SU-DHL-6 (cell line): Measurements from ENCODE around the gene DMRTA1.

Experiments
- H2AFZ ChIP-seq: fragments of 200-600 bp; sonication (generic); 2 replicates; pipeline ENCODE4 v1.6.1; 2014; ENCODE audit warnings: low read depth, mild to moderate bottlenecking, moderate library complexity, mixed read lengths, antibody characterized with exemption, low read length; ENCODE audit not compliant: severe bottlenecking
- H3F3A ChIP-seq: fragments of 200-600 bp; shearing (Covaris generic); 2 replicates; pipeline ENCODE4 v1.6.0; 2016; ENCODE audit warnings: antibody characterized with exemption, mild to moderate bottlenecking; ENCODE audit not compliant: insufficient read depth
- H3K27ac ChIP-seq: fragments of 200-600 bp; sonication (generic); 2 replicates; pipeline ENCODE4 v1.5.1; 2016; ENCODE audit warnings: low read depth, mild to moderate bottlenecking, low read length, moderate library complexity, mixed read lengths
- H3K27me3 ChIP-seq: fragments of 200-600 bp; sonication (generic), shearing (Covaris generic); 2 replicates; pipeline ENCODE4 v1.6.0; 2014; ENCODE audit warnings: mild to moderate bottlenecking, low read length
- H3K36me3 ChIP-seq: fragments of 200-600 bp; sonication (generic); 2 replicates; pipeline ENCODE4 v1.6.1; 2014; ENCODE audit warnings: mild to moderate bottlenecking, low read length, mixed read lengths
- H3K4me2 ChIP-seq: fragments of 300-600, 200-600 bp; shearing (Covaris generic), sonication (generic); 2 replicates; pipeline ENCODE4 v1.6.0; 2014; ENCODE audit warnings: low read length, low read depth, mild to moderate bottlenecking; ENCODE audit not compliant: poor library complexity, severe bottlenecking
- H3K4me3 ChIP-seq: fragments of 200-600 bp; sonication (generic); 2 replicates; pipeline ENCODE4 v1.5.1; 2014; ENCODE audit warnings: antibody characterized with exemption, low read length, mild to moderate bottlenecking, mixed read lengths; ENCODE audit not compliant: insufficient read depth, poor library complexity, severe bottlenecking
- H3K79me2 ChIP-seq: fragments of 200-600 bp; sonication (generic); 2 replicates; pipeline ENCODE4 v1.6.1; 2014; ENCODE audit warnings: mild to moderate bottlenecking, low read length, moderate library complexity; ENCODE audit not compliant: insufficient read depth
- H3K9ac ChIP-seq: fragments of 200-600 bp; sonication (generic); 2 replicates; pipeline ENCODE4 v1.7.0; 2014; ENCODE audit warnings: mild to moderate bottlenecking, low read length
- H3K9me2 ChIP-seq: fragments of 200-600 bp; sonication (generic); replicated peaks from 2 replicates; pipeline ENCODE4 v1.6.1; 2014; ENCODE audit warnings: low read length; ENCODE audit not compliant: insufficient read depth
- H3K9me3 ChIP-seq: fragments of 200-600 bp; sonication (generic); 2 replicates; pipeline ENCODE4 v1.6.1; 2014; ENCODE audit warnings: low read length, mixed read lengths; ENCODE audit not compliant: insufficient read depth
- H4K20me1 ChIP-seq: fragments of 200-600 bp; sonication (generic); 2 replicates; pipeline ENCODE4 v1.6.1; 2014; ENCODE audit warnings: low read depth, mild to moderate bottlenecking, antibody characterized with exemption, low read length, moderate library complexity, mixed read lengths
- EZH2phosphoT487 ChIP-seq: fragments of 200-600 bp; sonication (generic), shearing (Covaris generic); conservative IDR thresholded peaks from 2 replicates; pipeline ENCODE4 v1.6.1; 2018; ENCODE audit warnings: mild to moderate bottlenecking, antibody characterized with exemption, low read length, moderate library complexity, mixed read lengths
- TF ChIP-seq, protein P1 (sequence below): fragments of 200-600 bp; sonication (generic); IDR thresholded peaks from one replicate; pipeline ENCODE4 v1.5.1; 2017; ENCODE audit warnings: antibody characterized with exemption, mild to moderate bottlenecking, low read length, moderate library complexity; ENCODE audit not compliant: insufficient read depth, poor library complexity, severe bottlenecking

Gene DMRTA1, protein sequence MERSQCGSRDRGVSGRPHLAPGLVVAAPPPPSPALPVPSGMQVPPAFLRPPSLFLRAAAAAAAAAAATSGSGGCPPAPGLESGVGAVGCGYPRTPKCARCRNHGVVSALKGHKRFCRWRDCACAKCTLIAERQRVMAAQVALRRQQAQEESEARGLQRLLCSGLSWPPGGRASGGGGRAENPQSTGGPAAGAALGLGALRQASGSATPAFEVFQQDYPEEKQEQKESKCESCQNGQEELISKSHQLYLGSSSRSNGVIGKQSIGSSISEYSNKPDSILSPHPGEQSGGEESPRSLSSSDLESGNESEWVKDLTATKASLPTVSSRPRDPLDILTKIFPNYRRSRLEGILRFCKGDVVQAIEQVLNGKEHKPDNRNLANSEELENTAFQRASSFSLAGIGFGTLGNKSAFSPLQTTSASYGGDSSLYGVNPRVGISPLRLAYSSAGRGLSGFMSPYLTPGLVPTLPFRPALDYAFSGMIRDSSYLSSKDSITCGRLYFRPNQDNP

DNA sequence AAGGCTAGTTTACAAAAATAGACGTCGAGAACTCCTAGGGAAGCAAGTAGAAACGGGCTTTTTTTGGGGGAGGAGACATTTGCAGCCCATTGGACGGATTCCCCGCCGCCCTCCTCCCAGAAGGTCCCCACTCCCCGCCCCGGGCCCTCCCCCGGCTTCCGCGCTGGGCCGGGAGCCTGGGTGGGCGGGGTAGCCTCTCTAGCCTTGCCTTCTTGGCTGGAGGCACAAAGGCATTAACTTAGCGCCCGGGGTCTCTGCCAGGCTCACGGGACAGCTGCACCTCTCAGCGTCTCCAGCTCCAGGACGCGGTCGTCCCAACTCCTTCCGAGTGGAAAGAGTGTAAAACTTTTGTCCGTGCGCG lies at the start of gene DMRTA1:
Gene DMRTA1 (plus strand): TSS at position 236 of the 361 bp plus-strand sequence. CDS start 242 bp downstream, outside the sequence.
- Histone ChIP-seq H3K9me2 (no peaks in the 10 kb centered on the region), H3K79me2 (no peaks in the 10 kb centered on the region), H3K27ac (no peak within 1 kb of the TSS), H2AFZ (no peak within 1 kb of the TSS), H3K27me3 (no peaks in the 10 kb centered on the region; the same call in 1 of the 2 replicates), H3K9me3 (no peaks in the 10 kb centered on the region), H4K20me1 (no peaks in the 10 kb centered on the region), H3K36me3 (no peaks in the 10 kb centered on the region), H3K4me2 (no peak within 1 kb of the TSS), H3K4me3 (no peak within 1 kb of the TSS), H3K9ac (no peak within 1 kb of the TSS), H3F3A (no peaks in the 10 kb centered on the region)
- no peak for TF ChIP-seq EZH2phosphoT487
- TF ChIP-seq, protein P1, sequence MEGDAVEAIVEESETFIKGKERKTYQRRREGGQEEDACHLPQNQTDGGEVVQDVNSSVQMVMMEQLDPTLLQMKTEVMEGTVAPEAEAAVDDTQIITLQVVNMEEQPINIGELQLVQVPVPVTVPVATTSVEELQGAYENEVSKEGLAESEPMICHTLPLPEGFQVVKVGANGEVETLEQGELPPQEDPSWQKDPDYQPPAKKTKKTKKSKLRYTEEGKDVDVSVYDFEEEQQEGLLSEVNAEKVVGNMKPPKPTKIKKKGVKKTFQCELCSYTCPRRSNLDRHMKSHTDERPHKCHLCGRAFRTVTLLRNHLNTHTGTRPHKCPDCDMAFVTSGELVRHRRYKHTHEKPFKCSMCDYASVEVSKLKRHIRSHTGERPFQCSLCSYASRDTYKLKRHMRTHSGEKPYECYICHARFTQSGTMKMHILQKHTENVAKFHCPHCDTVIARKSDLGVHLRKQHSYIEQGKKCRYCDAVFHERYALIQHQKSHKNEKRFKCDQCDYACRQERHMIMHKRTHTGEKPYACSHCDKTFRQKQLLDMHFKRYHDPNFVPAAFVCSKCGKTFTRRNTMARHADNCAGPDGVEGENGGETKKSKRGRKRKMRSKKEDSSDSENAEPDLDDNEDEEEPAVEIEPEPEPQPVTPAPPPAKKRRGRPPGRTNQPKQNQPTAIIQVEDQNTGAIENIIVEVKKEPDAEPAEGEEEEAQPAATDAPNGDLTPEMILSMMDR: no peak

DNA sequence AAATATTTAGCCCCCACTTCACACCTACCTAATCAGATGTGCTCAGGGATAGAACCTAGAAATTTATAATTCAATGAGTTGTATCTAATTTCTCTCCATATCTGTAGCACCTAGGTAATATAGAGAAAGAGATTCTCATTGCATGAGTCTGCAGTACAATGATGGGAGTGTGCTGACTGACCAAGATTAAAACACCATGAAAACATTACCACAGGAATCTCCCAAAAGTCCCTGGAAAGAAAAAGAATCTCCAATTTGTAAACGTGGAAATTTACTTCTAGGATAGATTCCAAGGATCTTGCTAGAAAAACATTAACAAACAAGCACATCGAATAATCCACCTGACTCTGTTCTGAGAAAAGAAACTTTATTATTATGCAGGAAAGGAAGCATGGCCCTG lies 45.0 kb upstream of the DMRTA1 start:
- H3K27me3 ChIP-seq: no peaks in the 10 kb centered on the region
- H3F3A ChIP-seq: no peaks in the 10 kb centered on the region
- no peaks in the 10 kb centered on the region for H3K9me3 ChIP-seq
- TF ChIP-seq, protein P1: no peak
- H3K27ac ChIP-seq: no peak overlapping the region
- no peaks in the 10 kb centered on the region for H3K9me2 ChIP-seq
- no peak overlapping the region for H3K9ac ChIP-seq
- no peak overlapping the region for H3K4me2 ChIP-seq
- no peaks in the 10 kb centered on the region for H4K20me1 ChIP-seq
- H3K36me3 ChIP-seq: no peaks in the 10 kb centered on the region
- no peak overlapping the region for H3K4me3 ChIP-seq
- no peaks in the 10 kb centered on the region for H3K79me2 ChIP-seq
- no peak overlapping the region for H2AFZ ChIP-seq

DNA sequence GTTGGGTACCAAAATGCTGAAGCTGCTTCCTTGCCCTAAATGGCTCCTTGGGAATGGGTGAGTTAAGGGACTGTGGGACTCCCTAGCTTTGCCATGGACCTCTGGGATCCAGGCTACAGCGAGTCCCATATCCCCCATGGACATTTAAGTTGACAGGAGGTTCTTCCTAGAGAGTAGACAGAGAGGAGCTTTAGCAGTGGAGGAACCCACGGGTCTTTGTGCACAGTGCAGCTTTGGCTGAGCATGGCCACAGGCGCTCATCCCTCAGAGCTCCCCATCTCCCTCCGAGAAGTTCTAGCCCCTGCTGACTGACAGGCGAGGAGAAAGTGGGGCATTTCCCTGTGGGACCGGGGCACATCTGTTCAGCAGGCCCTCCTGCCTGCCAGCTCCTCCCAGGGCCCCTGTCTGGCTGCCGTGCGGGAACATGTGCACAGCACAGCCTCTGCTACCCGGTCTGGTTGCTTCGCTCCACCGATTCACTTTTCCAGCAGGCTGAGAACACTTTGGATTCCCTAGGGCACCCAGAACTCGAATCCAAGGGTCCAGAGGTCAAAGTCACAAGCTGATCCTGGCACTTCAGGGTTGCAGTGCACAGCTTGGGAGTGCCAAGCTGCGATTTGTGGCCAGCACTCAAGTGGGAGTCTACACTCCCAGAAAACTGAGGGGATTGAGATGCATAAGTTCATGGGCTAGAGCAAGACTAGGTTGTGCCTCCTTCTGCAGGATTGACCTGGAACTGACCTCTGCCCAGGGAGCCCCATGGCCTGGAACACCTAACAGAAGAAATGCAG lies 40.6 kb upstream of the DMRTA1 start:
- Histone ChIP-seq H3K9ac (no peak overlapping the region), H3K79me2 (no peaks in the 10 kb centered on the region), H3F3A (no peaks in the 10 kb centered on the region), H2AFZ (no peak overlapping the region), H3K27ac (no peak overlapping the region), H3K9me3 (no peaks in the 10 kb centered on the region), H3K4me2 (no peak overlapping the region), H3K9me2 (no peaks in the 10 kb centered on the region), H3K36me3 (no peaks in the 10 kb centered on the region), H3K27me3 (0 out of 2 replicates have a peak, but pooled peaks cover 2% of the 10 kb centered on the region), H4K20me1 (no peaks in the 10 kb centered on the region), H3K4me3 (no peak overlapping the region)
- no peak for TF ChIP-seq EZH2phosphoT487
- TF ChIP-seq, protein P1: no peak
